CD4-positive, alpha-beta T cell treated with Interleukin-15 for 1 hour (primary cell): ENCODE results near the gene PEX3.
"Not testable (repeated sequence)": the region's sequence is repeated elsewhere in the genome, so short reads cannot be mapped to it uniquely, and the experiment has no call there.

ENCODE experiments used
- DNase-seq: peaks from one replicate; pipeline ENCODE4 v3.0.0-alpha.2; 2020

PEX3 gene

GRCh38 chr6:143450453-143451371 is at the start of gene PEX3, which contains the start of gene ADAT2:
TSS of gene PEX3 (plus strand) at chr6:143450805. CDS start at chr6:143451043, 238 bp downstream.
TSS of gene ADAT2 (minus strand) at chr6:143450695. CDS start at chr6:143450658, 37 bp downstream.
- peak; percentile 93 for DNase-seq

- DNase-seq = no peak
Measured at GRCh38 chr6:143401068-143401446, 49.5 kb upstream of the PEX3 start.

GRCh38 chr6:143401636-143402370 is 48.8 kb upstream of the PEX3 start:
- no peak for DNase-seq

- DNase-seq = no peak
Measured at GRCh38 chr6:143402721-143403336, 47.8 kb upstream of the PEX3 start.

- no peak for DNase-seq
Measured at GRCh38 chr6:143405373-143406154, 45.0 kb upstream of the PEX3 start.

GRCh38 chr6:143406673-143407072 is 43.9 kb upstream of the PEX3 start:
- DNase-seq = no peak

- DNase-seq = no peak
Measured at GRCh38 chr6:143408151-143408786, 42.3 kb upstream of the PEX3 start.

GRCh38 chr6:143408787-143409162 is 41.8 kb upstream of the PEX3 start:
- no peak for DNase-seq

- DNase-seq = no peak
Measured at GRCh38 chr6:143410859-143411270, 39.7 kb upstream of the PEX3 start.

GRCh38 chr6:143414769-143415168 is 35.8 kb upstream of the PEX3 start:
- DNase-seq = no peak

- DNase-seq = no peak
Measured at GRCh38 chr6:143419526-143419925, 31.1 kb upstream of the PEX3 start.

GRCh38 chr6:143426026-143426425 is 24.6 kb upstream of the PEX3 start:
- no peak for DNase-seq

GRCh38 chr6:143427109-143427817 is 23.3 kb upstream of the PEX3 start:
- peak; percentile 70 for DNase-seq

GRCh38 chr6:143429970-143430369 is 20.6 kb upstream of the PEX3 start:
- DNase-seq = no peak

- DNase-seq = no peak
Measured at GRCh38 chr6:143431226-143431625, 19.4 kb upstream of the PEX3 start.

GRCh38 chr6:143432588-143432987 is 18.0 kb upstream of the PEX3 start:
- no peak for DNase-seq

GRCh38 chr6:143441010-143441409 is 9.6 kb upstream of the PEX3 start:
- no peak for DNase-seq

- no peak for DNase-seq
Measured at GRCh38 chr6:143441680-143442545, 8.7 kb upstream of the PEX3 start.

GRCh38 chr6:143443096-143443495 is 7.5 kb upstream of the PEX3 start:
- DNase-seq = no peak

GRCh38 chr6:143447865-143448264 is 2.7 kb upstream of the PEX3 start:
- not testable (repeated sequence) for DNase-seq
